A549 (cell line): Measurements from ENCODE around the gene KCNIP4. TPM values are rescaled to one million over a fixed set of nuclear protein-coding genes. Genes with fewer than 3 reads are reported as not detected.

Experiments used
- ATAC-seq, 2 experiments: fragments of 200-7000 bp in 1 of 2; fragments of >200 bp in 1 of 2; cut with Nextera tagmentation in 1 of 2; cut with Tn5 transposase in 1 of 2; 3 replicates each; pipeline versions ENCODE4 v1.8.0 to v1.9.1; 2018 to 2020; ENCODE audit warnings: mild to moderate bottlenecking in 1 of 2, moderate library complexity in 1 of 2
- CTCF ChIA-PET: fragments of 300-600 bp; sonication (Branson Sonifier 250); formaldehyde crosslinking; extraction: SDS; loops from one replicate; lab custom pipeline; 2021; ENCODE audit warnings: antibody characterized with exemption, inconsistent platforms; lab: Yijun Ruan, JAX
- POLR2A ChIA-PET: fragments of 350-600 bp; formaldehyde crosslinking; extraction: SDS; loops from one replicate; lab custom pipeline; 2021; ENCODE audit warnings: antibody characterized with exemption, inconsistent platforms; lab: Yijun Ruan, JAX
- DNase-seq, 2 experiments: peaks; one replicate each; pipeline versions ENCODE4 v3.0.0 to v3.0.0-alpha.2; 2011 to 2016; ENCODE audit warnings: low read depth in 1 of 2, low spot score in 1 of 2
- FAIRE-seq: peaks from 2 replicates; lab custom pipeline; 2011; peaks lifted over from hg19 to GRCh38; lab: Jason Lieb, UNC
- H3K27ac ChIP-seq, 2 experiments: fragments of >200 bp; sonication (Bioruptor Twin); formaldehyde crosslinking; 3 replicates each; pipeline ENCODE4 v1.5.1; 2016 to 2017
- H3K4me1 ChIP-seq: fragments of >200 bp; sonication (Bioruptor Twin); formaldehyde crosslinking; 3 replicates; pipeline ENCODE4 v1.6.1; 2016
- H3K4me2 ChIP-seq: fragments of >200 bp; sonication (Bioruptor Twin); formaldehyde crosslinking; 3 replicates; pipeline ENCODE4 v1.6.1; 2016
- H3K4me3 ChIP-seq: fragments of >200 bp; sonication (Bioruptor Twin); formaldehyde crosslinking; 3 replicates; pipeline ENCODE4 v1.5.1; 2016
- H3K9me3 ChIP-seq: fragments of >200 bp; sonication (Bioruptor Twin); formaldehyde crosslinking; 3 replicates; pipeline ENCODE4 v1.6.1; 2016
- BHLHE40 ChIP-seq: IDR thresholded peaks from 2 replicates; pipeline ENCODE4 v1.6.1; 2012; ENCODE audit warnings: low read depth, low read length, inconsistent platforms
- CBX8 ChIP-seq: fragments of 200-600 bp; sonication (generic); IDR thresholded peaks from 2 replicates; pipeline ENCODE4 v1.6.1; 2016
- CHD2 ChIP-seq: fragments of 150-350 bp; IDR thresholded peaks from 2 replicates; pipeline ENCODE4 v1.6.1; 2014; ENCODE audit warnings: low read length; ENCODE audit not compliant: partially characterized antibody
- CTCF ChIP-seq: fragments of >200 bp; sonication (Bioruptor Twin); formaldehyde crosslinking; IDR thresholded peaks from 3 replicates; pipeline ENCODE4 v1.5.1; 2016
- EHMT2 ChIP-seq: fragments of 200-600 bp; sonication (generic); IDR thresholded peaks from 2 replicates; pipeline ENCODE4 v1.6.1; 2016; ENCODE audit warnings: antibody characterized with exemption, low read depth, mild to moderate bottlenecking, moderate library complexity
- ELK1 ChIP-seq: fragments of 150-350 bp; IDR thresholded peaks from 2 replicates; pipeline ENCODE4 v1.6.1; 2014; ENCODE audit warnings: low read depth, mild to moderate bottlenecking, low read length
- EP300 ChIP-seq, 2 experiments: fragments of >200 bp; sonication (Bioruptor Twin); formaldehyde crosslinking; IDR thresholded peaks; 2 replicates in 1 of 2; 3 replicates in 1 of 2; pipeline ENCODE4 v1.6.1; 2016 to 2017
- FOXS1 ChIP-seq: fragments of 250-450 bp; sonication (Bioruptor Pico); IDR thresholded peaks from 2 replicates; pipeline ENCODE4 v1.5.0; 2020; ENCODE audit warnings: mild to moderate bottlenecking, moderate library complexity
- GATA3 ChIP-seq: IDR thresholded peaks from 2 replicates; pipeline ENCODE4 v1.6.1; 2012; ENCODE audit warnings: borderline replicate concordance
- HDAC2 ChIP-seq: fragments of 200-600 bp; sonication (generic); IDR thresholded peaks from 2 replicates; pipeline ENCODE4 v1.6.1; 2016
- HES2 ChIP-seq: fragments of >200 bp; sonication (Bioruptor Twin); formaldehyde crosslinking; IDR thresholded peaks from 2 replicates; pipeline ENCODE4 v1.6.1; 2016
- JUNB ChIP-seq: fragments of >200 bp; sonication (Bioruptor Twin); formaldehyde crosslinking; IDR thresholded peaks from 2 replicates; pipeline ENCODE4 v1.6.1; 2016
- MYC ChIP-seq: IDR thresholded peaks from 2 replicates; pipeline ENCODE4 v1.6.1; 2012; ENCODE audit warnings: mild to moderate bottlenecking, inconsistent platforms, low read length, improper control_type of control experiment, borderline replicate concordance
- NPAS2 ChIP-seq: fragments of 250-450 bp; sonication (Bioruptor Pico); IDR thresholded peaks from 2 replicates; pipeline ENCODE4 v1.8.0; 2022; ENCODE audit warnings: mild to moderate bottlenecking, moderate library complexity, borderline replicate concordance
- PBX3 ChIP-seq: IDR thresholded peaks from 2 replicates; pipeline ENCODE4 v1.6.1; 2012
- RCOR1 ChIP-seq: fragments of 150-350 bp; IDR thresholded peaks from 2 replicates; pipeline ENCODE4 v1.6.1; 2014; ENCODE audit warnings: antibody characterized with exemption, low read length, low read depth
- TP53 ChIP-seq: fragments of 250-450 bp; sonication (Bioruptor Pico); IDR thresholded peaks from 2 replicates; pipeline ENCODE4 v1.5.0; 2021; ENCODE audit warnings: mild to moderate bottlenecking, moderate library complexity
- WGBS: methylation state at CpG from one replicate; pipeline ENCODE4 v1.1.6; 2017; ENCODE audit errors: missing lambda C conversion rate; 5-methylcytosine and 5-hydroxymethylcytosine counted together
- polyA plus RNA-seq, 4 experiments: library from polyadenylated mRNA; depleted of rRNA in 3 of 4; stranded (reverse); fragments of >200 nt; fragmentation: RNase III in 1 of 4; extraction: RNeasy Plus Mini Kit Qiagen cat#74134 plus additional on column Dnase treatment in 1 of 4; gene quantifications; 2 replicates in 3 of 4; 3 replicates in 1 of 4; pipeline ENCODE4 v1.2.3, GENCODE V29; 2011 to 2017
- TF ChIP-seq, protein P1 (sequence below): fragments of >200 bp; sonication (Bioruptor Twin); formaldehyde crosslinking; IDR thresholded peaks from 3 replicates; pipeline ENCODE4 v1.6.1; 2016
- TF ChIP-seq, protein P2 (sequence below): IDR thresholded peaks from 2 replicates; pipeline ENCODE4 v1.6.1; 2012

The KCNIP4 gene
- polyA plus RNA-seq, 2 of the 4 experiments (the other 2 are of a cell fraction) = not detected

- Histone ChIP-seq H3K9me3 (no peaks in the 10 kb centered on the region), H3K4me1 (no peaks in the 10 kb centered on the region), H3K27ac (no peak overlapping the region), H3K4me2 (no peak overlapping the region), H3K4me3 (no peak overlapping the region)
- TF ChIP-seq, protein P1, sequence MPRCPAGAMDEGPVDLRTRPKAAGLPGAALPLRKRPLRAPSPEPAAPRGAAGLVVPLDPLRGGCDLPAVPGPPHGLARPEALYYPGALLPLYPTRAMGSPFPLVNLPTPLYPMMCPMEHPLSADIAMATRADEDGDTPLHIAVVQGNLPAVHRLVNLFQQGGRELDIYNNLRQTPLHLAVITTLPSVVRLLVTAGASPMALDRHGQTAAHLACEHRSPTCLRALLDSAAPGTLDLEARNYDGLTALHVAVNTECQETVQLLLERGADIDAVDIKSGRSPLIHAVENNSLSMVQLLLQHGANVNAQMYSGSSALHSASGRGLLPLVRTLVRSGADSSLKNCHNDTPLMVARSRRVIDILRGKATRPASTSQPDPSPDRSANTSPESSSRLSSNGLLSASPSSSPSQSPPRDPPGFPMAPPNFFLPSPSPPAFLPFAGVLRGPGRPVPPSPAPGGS = no peak
- TF ChIP-seq EHMT2 = no peak
- TF ChIP-seq RCOR1 = no peak
- TF ChIP-seq PBX3 = no peak
- TF ChIP-seq, protein P2, sequence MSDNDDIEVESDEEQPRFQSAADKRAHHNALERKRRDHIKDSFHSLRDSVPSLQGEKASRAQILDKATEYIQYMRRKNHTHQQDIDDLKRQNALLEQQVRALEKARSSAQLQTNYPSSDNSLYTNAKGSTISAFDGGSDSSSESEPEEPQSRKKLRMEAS = no peak
- no peak for TF ChIP-seq CTCF
- no peak for TF ChIP-seq HES2
- no peak for TF ChIP-seq GATA3
- TF ChIP-seq BHLHE40 = no peak
- TF ChIP-seq ELK1 = no peak
- ChIA-PET CTCF (no interaction called here), POLR2A (no interaction called here)
- ATAC-seq (no peak), FAIRE-seq (no peak), DNase-seq (no peak)
- WGBS = 9% methylated on average over 3 of the region's 3 CpGs
Measured at GRCh38 chr4:20889901-20890300, 1058.7 kb downstream of the KCNIP4 start.

DNA sequence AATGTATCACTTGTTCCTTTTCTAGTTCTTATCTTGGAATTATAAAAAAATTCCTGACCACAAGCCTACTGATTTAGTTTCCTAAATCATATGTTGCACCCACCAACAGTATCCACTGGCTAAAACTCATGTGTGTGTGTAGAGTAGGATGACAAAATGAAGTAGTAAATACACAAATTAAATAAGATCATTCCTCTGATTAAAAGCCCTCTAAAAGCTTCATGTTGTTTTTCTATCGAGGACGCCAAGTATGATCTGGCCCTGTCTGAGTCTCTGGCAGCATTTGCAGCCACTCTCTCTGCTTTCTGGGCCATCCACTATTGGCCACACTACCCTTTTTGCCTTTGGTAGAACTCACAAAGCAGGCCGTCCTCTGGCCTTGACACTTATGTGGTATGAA is 1064.9 kb downstream of the KCNIP4 start:
- no peaks in the 10 kb centered on the region for H3K9me3 ChIP-seq
- H3K4me1 ChIP-seq = no peaks in the 10 kb centered on the region
- DNase-seq (no peak), FAIRE-seq (no peak), ATAC-seq (no peak)
- WGBS = 61% methylated on average over 3 of the region's 3 CpGs
- H3K4me2 ChIP-seq = no peak overlapping the region
- ChIA-PET CTCF (no interaction called here), POLR2A (no interaction called here)
- TF ChIP-seq JUNB = no peak
- TF ChIP-seq MYC = no peak
- no peak for TF ChIP-seq TP53 (CRISPR knock-in tag)
- no peak for TF ChIP-seq EP300 (IDR thresholded peaks at IDR 0.05)
- TF ChIP-seq, protein P2 = no peak
- TF ChIP-seq GATA3 = no peak
- TF ChIP-seq FOXS1 = no peak
- TF ChIP-seq CHD2 = no peak
- TF ChIP-seq HDAC2 = no peak
- no peak for TF ChIP-seq CBX8
- TF ChIP-seq NPAS2 (CRISPR knock-in tag) = no peak
- no peak for TF ChIP-seq CTCF
- no peak overlapping the region for H3K27ac ChIP-seq
- no peak overlapping the region for H3K4me3 ChIP-seq
